ENCODE data around the gene ERC1.

The ERC1 gene

DNA sequence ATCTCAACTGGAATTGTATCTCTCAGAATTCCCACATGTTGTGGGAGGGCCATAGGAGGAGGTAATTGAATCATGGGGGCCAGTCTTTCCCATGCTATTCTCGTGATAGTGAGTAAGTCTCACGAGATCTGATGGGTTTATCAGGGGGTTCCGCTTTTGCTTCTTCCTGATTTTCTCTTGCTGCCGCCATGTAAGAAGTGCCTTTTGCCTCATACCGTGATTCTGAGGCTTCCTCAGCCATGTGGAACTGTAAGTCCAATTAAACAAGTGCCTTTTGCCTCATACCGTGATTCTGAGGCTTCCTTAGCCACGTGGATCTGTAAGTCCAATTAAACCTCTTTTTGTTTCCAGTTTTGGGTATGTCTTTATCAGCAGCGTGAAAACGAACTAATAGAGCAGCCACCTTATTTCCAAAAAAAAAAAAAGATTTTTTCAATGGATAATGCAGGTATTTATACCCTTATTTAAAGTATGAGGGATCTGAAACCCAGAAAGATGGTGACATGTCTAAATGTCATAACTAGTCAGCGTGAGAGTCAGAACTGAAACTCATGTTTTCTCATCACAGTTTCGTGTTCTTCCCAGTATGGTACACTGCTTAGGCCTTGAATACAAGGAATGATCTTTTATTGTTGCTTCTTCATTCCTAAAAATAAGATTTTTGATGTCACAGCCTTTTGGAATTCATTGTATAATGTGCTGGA, 89.6 kb downstream of the ERC1 start:
- TF ChIP-seq, protein P1, sequence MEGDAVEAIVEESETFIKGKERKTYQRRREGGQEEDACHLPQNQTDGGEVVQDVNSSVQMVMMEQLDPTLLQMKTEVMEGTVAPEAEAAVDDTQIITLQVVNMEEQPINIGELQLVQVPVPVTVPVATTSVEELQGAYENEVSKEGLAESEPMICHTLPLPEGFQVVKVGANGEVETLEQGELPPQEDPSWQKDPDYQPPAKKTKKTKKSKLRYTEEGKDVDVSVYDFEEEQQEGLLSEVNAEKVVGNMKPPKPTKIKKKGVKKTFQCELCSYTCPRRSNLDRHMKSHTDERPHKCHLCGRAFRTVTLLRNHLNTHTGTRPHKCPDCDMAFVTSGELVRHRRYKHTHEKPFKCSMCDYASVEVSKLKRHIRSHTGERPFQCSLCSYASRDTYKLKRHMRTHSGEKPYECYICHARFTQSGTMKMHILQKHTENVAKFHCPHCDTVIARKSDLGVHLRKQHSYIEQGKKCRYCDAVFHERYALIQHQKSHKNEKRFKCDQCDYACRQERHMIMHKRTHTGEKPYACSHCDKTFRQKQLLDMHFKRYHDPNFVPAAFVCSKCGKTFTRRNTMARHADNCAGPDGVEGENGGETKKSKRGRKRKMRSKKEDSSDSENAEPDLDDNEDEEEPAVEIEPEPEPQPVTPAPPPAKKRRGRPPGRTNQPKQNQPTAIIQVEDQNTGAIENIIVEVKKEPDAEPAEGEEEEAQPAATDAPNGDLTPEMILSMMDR (IDR thresholded peaks at IDR 0.05; ENCODE audit: insufficient read depth, low read depth, low read length, missing control alignments) = no peak
- DNase-seq (ENCODE audit: low read depth) = no peak
- no peak overlapping the region for H3K4me3 ChIP-seq (ENCODE audit: low read length)

DNA sequence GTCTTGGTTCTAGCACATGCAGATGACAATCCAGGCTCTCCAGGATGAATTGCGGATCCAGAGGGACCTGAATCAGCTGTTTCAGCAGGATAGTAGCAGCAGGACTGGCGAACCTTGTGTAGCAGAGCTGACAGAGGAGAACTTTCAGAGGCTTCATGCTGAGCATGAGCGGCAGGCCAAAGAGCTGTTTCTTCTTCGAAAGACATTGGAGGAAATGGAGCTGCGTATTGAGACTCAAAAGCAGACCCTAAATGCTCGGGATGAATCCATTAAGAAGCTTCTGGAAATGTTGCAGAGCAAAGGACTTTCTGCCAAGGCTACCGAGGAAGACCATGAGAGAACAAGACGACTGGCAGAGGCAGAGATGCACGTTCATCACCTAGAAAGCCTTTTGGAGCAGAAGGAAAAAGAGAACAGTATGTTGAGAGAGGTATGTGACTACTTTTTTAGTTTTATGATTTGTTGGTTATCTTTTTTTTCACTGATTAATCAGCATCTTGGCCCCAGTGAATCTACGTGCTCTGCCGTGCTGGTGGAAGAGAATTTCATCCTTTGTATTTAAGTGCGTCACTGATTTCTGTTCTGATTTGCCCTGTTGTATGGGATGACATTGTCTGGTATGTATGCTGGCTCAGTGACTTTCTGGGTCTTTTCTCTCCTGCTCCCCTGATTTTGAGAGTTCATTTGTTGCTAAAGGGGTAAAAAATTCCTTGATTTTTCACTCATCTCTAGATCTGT, 92.3 kb downstream of the ERC1 start:
- no peak for DNase-seq (ENCODE audit: low read depth)
- TF ChIP-seq, protein P1 (IDR thresholded peaks at IDR 0.05; ENCODE audit: insufficient read depth, low read depth, low read length, missing control alignments) = no peak
- H3K4me3 ChIP-seq (ENCODE audit: low read length) = no peak overlapping the region

DNA sequence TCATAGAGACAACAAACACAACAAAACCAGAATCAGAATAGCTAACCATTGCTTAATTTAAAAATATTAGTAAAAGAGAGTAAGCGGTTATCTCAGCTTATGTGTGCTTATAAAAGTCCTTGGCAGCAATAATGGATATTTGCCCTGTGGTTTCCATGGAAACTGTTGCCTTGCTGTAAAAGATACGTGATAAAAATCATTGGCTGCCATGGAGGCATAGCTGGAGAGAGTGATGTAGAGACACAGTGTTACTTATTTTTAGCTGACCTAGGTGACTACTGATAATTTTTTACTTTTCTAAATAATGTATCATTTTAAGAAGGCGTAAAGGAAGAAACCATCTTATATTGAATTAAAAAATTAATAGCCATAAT, 92.9 kb downstream of the ERC1 start:
- DNase-seq (ENCODE audit: low read depth) = no peak
- no peak overlapping the region for H3K4me3 ChIP-seq (ENCODE audit: low read length)
- TF ChIP-seq, protein P1 (IDR thresholded peaks at IDR 0.05; ENCODE audit: insufficient read depth, low read depth, low read length, missing control alignments) = no peak

DNA sequence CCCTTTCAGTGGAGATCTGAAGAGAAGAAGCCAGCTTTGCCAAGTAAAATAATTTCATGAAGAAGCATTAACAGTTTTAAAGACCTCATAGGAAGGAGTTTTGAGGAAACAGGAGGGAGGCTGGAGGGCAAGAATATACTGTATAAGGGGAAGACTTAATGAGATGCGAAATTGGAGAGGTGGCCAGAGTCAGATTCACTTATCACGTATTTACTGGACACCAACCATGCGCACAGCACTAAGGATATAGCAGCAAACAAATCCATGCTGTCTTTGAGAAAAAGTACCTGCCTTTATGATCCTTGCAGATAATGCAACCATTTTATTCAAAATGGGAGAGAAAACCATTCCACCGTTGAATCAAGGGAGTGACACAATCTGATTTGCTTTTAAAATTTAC, 100.3 kb downstream of the ERC1 start:
- no peak for DNase-seq (ENCODE audit: low read depth)
- no peak overlapping the region for H3K4me3 ChIP-seq (ENCODE audit: low read length)
- TF ChIP-seq, protein P1 (IDR thresholded peaks at IDR 0.05; ENCODE audit: insufficient read depth, low read depth, low read length, missing control alignments) = no peak

DNA sequence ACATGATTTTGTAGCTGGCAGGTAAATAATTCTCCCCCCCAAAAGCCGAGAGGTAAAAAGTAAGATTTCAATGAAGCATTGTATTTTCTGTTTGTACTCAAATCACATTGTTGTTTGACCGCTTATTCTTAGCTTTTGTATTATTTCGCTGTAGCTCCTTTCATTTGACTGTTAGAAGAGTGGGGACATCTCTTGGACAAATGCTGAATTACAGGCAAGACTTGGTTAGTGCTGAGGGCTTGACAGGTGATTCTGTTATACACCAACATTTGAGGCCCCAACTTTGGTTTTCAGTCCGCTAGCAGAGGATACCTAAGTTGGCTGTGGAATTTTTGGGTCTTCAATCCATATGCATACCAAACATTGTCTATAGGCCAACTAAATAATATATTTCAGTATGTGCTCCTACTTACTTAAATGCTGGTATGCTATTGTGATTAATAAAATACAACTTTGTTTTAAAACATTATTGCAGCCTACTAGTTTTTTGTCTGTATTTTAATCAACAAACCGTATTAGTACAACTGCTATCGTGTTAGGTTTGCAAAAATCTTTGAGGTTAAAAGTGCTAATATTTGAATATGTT, 102.2 kb downstream of the ERC1 start:
- H3K4me3 ChIP-seq (ENCODE audit: low read length) = no peak overlapping the region
- TF ChIP-seq, protein P1 (IDR thresholded peaks at IDR 0.05; ENCODE audit: insufficient read depth, low read depth, low read length, missing control alignments) = peak; percentile 73
- peak; percentile 64 for DNase-seq (ENCODE audit: low read depth)

DNA sequence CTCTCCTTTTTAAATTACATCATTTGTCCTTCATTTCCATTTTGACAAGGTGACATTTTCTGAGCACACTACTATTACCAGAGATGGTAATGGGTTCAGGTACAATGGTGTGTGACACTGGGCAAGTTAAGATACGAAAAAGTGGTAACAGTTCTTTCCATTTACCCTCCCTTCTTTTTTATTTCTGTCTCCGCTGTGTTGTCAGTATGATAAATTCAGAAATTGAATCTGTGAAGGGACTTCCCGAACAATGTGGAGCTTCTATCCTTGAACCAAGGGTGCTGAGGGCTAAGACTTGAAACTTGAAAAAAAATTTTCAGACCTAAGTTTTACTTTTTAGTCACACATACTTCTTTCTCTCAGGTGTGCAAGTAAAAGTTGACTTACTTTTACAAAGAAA, 103.7 kb downstream of the ERC1 start:
- TF ChIP-seq, protein P1 (IDR thresholded peaks at IDR 0.05; ENCODE audit: insufficient read depth, low read depth, low read length, missing control alignments) = no peak
- no peak for DNase-seq (ENCODE audit: low read depth)
- no peak overlapping the region for H3K4me3 ChIP-seq (ENCODE audit: low read length)
